OCI-LY7 (cell line): ENCODE results near the gene CD80. TPM values are rescaled to one million over a fixed set of nuclear protein-coding genes. Genes with fewer than 3 reads are reported as not detected.

ENCODE experiments used
- BruUV-seq: library from RNA; stranded (reverse); fragments of 400-500 nt; replicated peaks from 2 replicates; lab custom pipeline; 2021; lab: Mats Ljungman, UMichigan
- CTCF ChIA-PET: fragments of 300-600 bp; sonication (Branson Sonifier 250); formaldehyde crosslinking; loops from one replicate; lab custom pipeline; 2022; ENCODE audit warnings: antibody characterized with exemption; ENCODE audit not compliant: unreplicated experiment; lab: Charles Lee
- POLR2A ChIA-PET: fragments of 300-600 bp; sonication (Branson Sonifier 250); formaldehyde crosslinking; loops from one replicate; lab custom pipeline; 2022; ENCODE audit warnings: antibody characterized with exemption; lab: Charles Lee
- DNase-seq: peaks from one replicate; pipeline ENCODE4 v3.0.0-alpha.2; 2015; ENCODE audit warnings: low spot score
- H2AFZ ChIP-seq: fragments of 200-600 bp; sonication (generic), shearing (Covaris generic); 2 replicates; pipeline ENCODE4 v1.6.1; 2014; ENCODE audit warnings: mild to moderate bottlenecking, antibody characterized with exemption, low read length, moderate library complexity
- H3K27ac ChIP-seq: fragments of 200-600 bp; sonication (generic); 2 replicates; pipeline ENCODE4 v1.5.1; 2014; ENCODE audit warnings: mixed run types, low read depth, mild to moderate bottlenecking, moderate library complexity, low read length, inconsistent platforms; ENCODE audit not compliant: poor library complexity, severe bottlenecking
- H3K36me3 ChIP-seq: fragments of 200-600 bp; sonication (generic); 2 replicates; pipeline ENCODE4 v1.6.1; 2014; ENCODE audit warnings: mild to moderate bottlenecking, antibody characterized with exemption, low read length, moderate library complexity, mixed read lengths; ENCODE audit not compliant: insufficient read depth
- H3K4me1 ChIP-seq: fragments of 200-600 bp; sonication (generic); 2 replicates; pipeline ENCODE4 v1.5.1; 2014; ENCODE audit warnings: mild to moderate bottlenecking, low read length; ENCODE audit not compliant: insufficient read depth, poor library complexity, severe bottlenecking
- H3K4me2 ChIP-seq: fragments of 200-600 bp; sonication (generic); 2 replicates; pipeline ENCODE4 v1.6.1; 2014; ENCODE audit warnings: mild to moderate bottlenecking, low read length
- H3K4me3 ChIP-seq: fragments of 200-600 bp; sonication (generic); 2 replicates; pipeline ENCODE4 v1.5.1; 2014; ENCODE audit warnings: mild to moderate bottlenecking, low read depth, low read length; ENCODE audit not compliant: poor library complexity, severe bottlenecking
- H3K79me2 ChIP-seq: fragments of 200-600 bp; sonication (generic); 2 replicates; pipeline ENCODE4 v1.6.1; 2016; ENCODE audit warnings: low read depth, mild to moderate bottlenecking, low read length, moderate library complexity, mixed read lengths; ENCODE audit not compliant: insufficient read depth
- H3K9me2 ChIP-seq: fragments of 200-600 bp; sonication (generic); 2 replicates; pipeline ENCODE4 v1.6.1; 2016; ENCODE audit warnings: mild to moderate bottlenecking, low read length, mixed read lengths; ENCODE audit not compliant: insufficient read depth
- H3K9me3 ChIP-seq: fragments of 200-600 bp; sonication (generic); 2 replicates; pipeline ENCODE4 v1.6.1; 2014; ENCODE audit warnings: mild to moderate bottlenecking, mixed run types, low read length, mixed read lengths
- H4K20me1 ChIP-seq: fragments of 200-600 bp; sonication (generic); 2 replicates; pipeline ENCODE4 v1.6.1; 2014; ENCODE audit warnings: mild to moderate bottlenecking, antibody characterized with exemption, low read length, moderate library complexity, mixed read lengths; ENCODE audit not compliant: insufficient read depth
- EZH2phosphoT487 ChIP-seq: fragments of 200-600 bp; sonication (generic); IDR thresholded peaks from 2 replicates; pipeline ENCODE4 v1.6.1; 2018; ENCODE audit warnings: low read depth, borderline replicate concordance, mild to moderate bottlenecking, mixed run types, antibody characterized with exemption, low read length, moderate library complexity, mixed read lengths
- intact Hi-C: fragments of 100-400 bp; cut with micrococcal nuclease; formaldehyde crosslinking; loops from one replicate; pipeline ENCODE4 v1.10.0; 2022; ENCODE audit not compliant: unreplicated experiment
- total RNA-seq, 2 experiments: library from RNA; depleted of rRNA in 1 of 2; stranded (reverse); fragments of >200 nt in 1 of 2; shearing (Covaris generic) in 1 of 2; gene quantifications; 2 replicates each; pipeline ENCODE4 v1.2.3, GENCODE V29; 2014 to 2022
- TF ChIP-seq, protein P1 (sequence below): fragments of 200-600 bp; sonication (generic); conservative IDR thresholded peaks from 2 replicates; pipeline ENCODE4 v1.5.1; 2014; ENCODE audit warnings: mild to moderate bottlenecking, antibody characterized with exemption, low read length, moderate library complexity, mixed read lengths

CD80 gene
- total RNA-seq, 2 experiments from 2014 or later, result not detected

DNA sequence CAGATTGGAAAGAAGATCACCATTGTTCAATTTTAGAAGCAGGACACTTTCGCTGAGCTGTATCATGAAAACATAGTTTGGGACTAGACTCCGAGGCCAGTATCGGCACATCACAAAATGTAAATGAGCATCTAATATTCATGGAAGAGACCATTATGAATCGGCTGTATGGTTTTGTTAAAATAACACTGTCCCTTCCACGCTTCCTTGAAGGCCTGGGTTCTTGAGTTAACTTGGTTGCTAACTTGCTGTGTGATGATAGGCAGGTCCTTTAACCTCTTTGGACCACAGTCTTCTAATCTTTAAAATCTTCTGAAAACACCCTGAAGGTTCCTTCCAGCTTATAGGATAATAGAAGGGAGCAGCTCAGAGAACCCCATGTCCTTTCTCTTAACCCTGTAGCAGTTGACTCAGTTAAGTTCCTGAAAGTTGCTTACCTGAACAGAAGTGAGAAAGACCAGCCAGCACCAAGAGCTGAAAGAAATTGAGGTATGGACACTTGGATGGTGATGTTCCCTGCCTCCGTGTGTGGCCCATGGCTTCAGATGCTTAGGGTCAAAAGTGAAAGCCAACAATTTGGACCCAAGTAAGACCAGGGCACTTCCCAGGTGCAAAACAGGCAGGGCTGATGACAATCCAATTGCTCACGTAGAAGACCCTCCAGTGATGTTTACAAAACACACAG, 2.1 kb downstream of the CD80 start:
- TF ChIP-seq, protein P1, sequence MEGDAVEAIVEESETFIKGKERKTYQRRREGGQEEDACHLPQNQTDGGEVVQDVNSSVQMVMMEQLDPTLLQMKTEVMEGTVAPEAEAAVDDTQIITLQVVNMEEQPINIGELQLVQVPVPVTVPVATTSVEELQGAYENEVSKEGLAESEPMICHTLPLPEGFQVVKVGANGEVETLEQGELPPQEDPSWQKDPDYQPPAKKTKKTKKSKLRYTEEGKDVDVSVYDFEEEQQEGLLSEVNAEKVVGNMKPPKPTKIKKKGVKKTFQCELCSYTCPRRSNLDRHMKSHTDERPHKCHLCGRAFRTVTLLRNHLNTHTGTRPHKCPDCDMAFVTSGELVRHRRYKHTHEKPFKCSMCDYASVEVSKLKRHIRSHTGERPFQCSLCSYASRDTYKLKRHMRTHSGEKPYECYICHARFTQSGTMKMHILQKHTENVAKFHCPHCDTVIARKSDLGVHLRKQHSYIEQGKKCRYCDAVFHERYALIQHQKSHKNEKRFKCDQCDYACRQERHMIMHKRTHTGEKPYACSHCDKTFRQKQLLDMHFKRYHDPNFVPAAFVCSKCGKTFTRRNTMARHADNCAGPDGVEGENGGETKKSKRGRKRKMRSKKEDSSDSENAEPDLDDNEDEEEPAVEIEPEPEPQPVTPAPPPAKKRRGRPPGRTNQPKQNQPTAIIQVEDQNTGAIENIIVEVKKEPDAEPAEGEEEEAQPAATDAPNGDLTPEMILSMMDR, result no peak
- no peak for TF ChIP-seq EZH2phosphoT487
- Histone ChIP-seq H3K9me3 (no peaks in the 10 kb centered on the region), H2AFZ (no peak overlapping the region), H3K36me3 (no peaks in the 10 kb centered on the region), H3K27ac (no peak overlapping the region), H3K9me2 (no peaks in the 10 kb centered on the region), H3K79me2 (no peaks in the 10 kb centered on the region), H3K4me3 (no peak overlapping the region), H4K20me1 (no peaks in the 10 kb centered on the region), H3K4me1 (peaks cover 3% of the 10 kb centered on the region), H3K4me2 (no peak overlapping the region)
- no TSS peak for BruUV-seq
- no peak for DNase-seq
- POLR2A ChIA-PET, result interaction anchor here (0.7 to 0.9 kb wide), 2 partner anchors 148 to 179 kb away, joined by 3 read pairs; no protein-coding TSS in a partner anchor
- intact Hi-C loops, result loop anchor here (10.0 kb wide), 1 partner anchor 173 kb away; no protein-coding TSS in a partner anchor
- CTCF ChIA-PET, result no interaction called here

DNA sequence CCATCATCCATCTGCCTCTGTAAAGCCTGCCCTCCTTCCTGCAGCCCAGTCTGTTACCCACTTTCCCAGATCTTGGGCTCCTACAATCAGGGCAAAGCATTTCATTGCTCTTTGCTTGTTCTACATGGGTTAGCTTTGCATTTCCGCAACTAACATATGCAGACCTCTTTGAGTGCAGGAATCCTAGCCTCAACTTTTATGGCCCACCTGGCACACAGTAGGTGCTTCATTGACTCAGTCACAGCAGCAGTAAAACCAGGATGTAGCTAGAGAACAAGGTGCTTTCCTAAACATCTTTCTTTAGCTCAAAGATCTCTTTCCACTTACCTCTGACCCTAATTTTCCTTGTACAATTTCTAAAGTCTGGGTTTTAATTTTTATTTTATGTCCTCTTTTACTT, 3.5 kb downstream of the CD80 start:
- peaks cover 3% of the 10 kb centered on the region for H3K4me1 ChIP-seq
- no peak for DNase-seq
- no peaks in the 10 kb centered on the region for H3K9me2 ChIP-seq
- intact Hi-C loops, result loop anchor here (10.0 kb wide), 1 partner anchor 171 kb away; no protein-coding TSS in a partner anchor
- H3K79me2 ChIP-seq, result no peaks in the 10 kb centered on the region
- TF ChIP-seq EZH2phosphoT487, result no peak
- TF ChIP-seq, protein P1, result no peak
- POLR2A ChIA-PET, result interaction anchor here (0.5 kb wide), 1 partner anchor 656 kb away, joined by 3 read pairs; no protein-coding TSS in a partner anchor
- no peak overlapping the region for H3K4me3 ChIP-seq
- H3K27ac ChIP-seq, result no peak overlapping the region
- no peak overlapping the region for H3K4me2 ChIP-seq
- no peak overlapping the region for H2AFZ ChIP-seq
- CTCF ChIA-PET, result no interaction called here
- H3K9me3 ChIP-seq, result no peaks in the 10 kb centered on the region
- no peaks in the 10 kb centered on the region for H4K20me1 ChIP-seq
- BruUV-seq, result no TSS peak
- no peaks in the 10 kb centered on the region for H3K36me3 ChIP-seq

DNA sequence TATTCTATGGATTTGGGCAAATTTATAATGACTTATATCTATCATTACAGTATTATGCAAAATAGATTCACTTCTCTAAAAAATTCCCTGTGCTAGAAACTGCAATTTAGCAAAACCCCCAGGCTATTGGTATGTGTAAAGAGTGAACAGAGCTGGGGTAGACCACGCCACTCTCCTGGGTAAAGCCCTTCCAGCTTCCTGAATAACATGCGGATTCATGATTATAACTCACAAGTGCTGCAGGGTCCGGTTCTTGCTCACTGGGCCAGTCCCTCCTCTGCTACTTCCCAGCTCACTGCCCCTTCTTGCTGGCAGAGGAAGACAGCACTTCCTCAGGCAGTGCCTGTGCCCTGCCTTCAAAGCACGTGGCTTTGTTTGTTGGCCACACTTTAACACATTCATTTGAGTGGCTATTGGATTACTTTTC, 4.1 kb downstream of the CD80 start:
- Histone ChIP-seq H3K36me3 (no peaks in the 10 kb centered on the region), H4K20me1 (no peaks in the 10 kb centered on the region), H2AFZ (no peak overlapping the region), H3K9me3 (no peaks in the 10 kb centered on the region), H3K4me1 (peaks cover 3% of the 10 kb centered on the region), H3K9me2 (no peaks in the 10 kb centered on the region), H3K4me3 (no peak overlapping the region), H3K27ac (no peak overlapping the region), H3K79me2 (no peaks in the 10 kb centered on the region), H3K4me2 (no peak overlapping the region)
- no peak for TF ChIP-seq EZH2phosphoT487
- TF ChIP-seq, protein P1, result no peak
- no TSS peak for BruUV-seq
- no peak for DNase-seq
- intact Hi-C loops, result loop anchor here (10.0 kb wide), 1 partner anchor 171 kb away; no protein-coding TSS in a partner anchor
- POLR2A ChIA-PET, result interaction anchor here (0.5 kb wide), 1 partner anchor 656 kb away, joined by 3 read pairs; no protein-coding TSS in a partner anchor
- CTCF ChIA-PET, result no interaction called here
